HG02840 (cell line): ENCODE results near the gene THYN1.
"Not testable (repeated sequence)": the region's sequence is repeated elsewhere in the genome, so short reads cannot be mapped to it uniquely, and the experiment has no call there.

Experiments used
- ATAC-seq: cut with Tn5 transposase; IDR thresholded peaks from one replicate; pipeline ENCODE4 v1.9.1; 2021; ENCODE audit warnings: mild to moderate bottlenecking, moderate library complexity, moderate number of reproducible peaks; ENCODE audit not compliant: unreplicated experiment, low FRiP score

THYN1 gene

GRCh38 chr11:134253188-134253993 is at the start of gene THYN1, which contains the start of gene ACAD8:
TSS of gene THYN1 (minus strand) at chr11:134253352. CDS start at chr11:134252882, 470 bp downstream.
TSS of gene ACAD8 (plus strand) at chr11:134253568. CDS start at chr11:134253601, 33 bp downstream.
- peak; percentile 99 for ATAC-seq

- no peak for ATAC-seq
These were observed 41.5 kb upstream of the THYN1 start for GRCh38 chr11:134294664-134295063.

GRCh38 chr11:134293119-134294113 is 40.3 kb upstream of the THYN1 start:
- ATAC-seq = no peak

GRCh38 chr11:134292661-134293060 is 39.5 kb upstream of the THYN1 start:
- no peak for ATAC-seq

- ATAC-seq = no peak
These were observed 38.0 kb upstream of the THYN1 start for GRCh38 chr11:134291196-134291595.

GRCh38 chr11:134290646-134291045 is 37.5 kb upstream of the THYN1 start:
- ATAC-seq = no peak

- no peak for ATAC-seq
These were observed 36.6 kb upstream of the THYN1 start for GRCh38 chr11:134289789-134290188.

GRCh38 chr11:134289167-134289566 is 36.0 kb upstream of the THYN1 start:
- ATAC-seq = no peak

GRCh38 chr11:134288486-134288885 is 35.3 kb upstream of the THYN1 start:
- no peak for ATAC-seq

- no peak for ATAC-seq
These were observed 34.4 kb upstream of the THYN1 start for GRCh38 chr11:134287561-134287960.

- ATAC-seq = not testable (repeated sequence)
These were observed 31.2 kb upstream of the THYN1 start for GRCh38 chr11:134284349-134284748.

- ATAC-seq = no peak
These were observed 30.5 kb upstream of the THYN1 start for GRCh38 chr11:134283461-134284230.

GRCh38 chr11:134282121-134283045 is 29.2 kb upstream of the THYN1 start:
- ATAC-seq = no peak

GRCh38 chr11:134281635-134282034 is 28.5 kb upstream of the THYN1 start:
- ATAC-seq = not testable (repeated sequence)

GRCh38 chr11:134278356-134278755 is 25.2 kb upstream of the THYN1 start:
- ATAC-seq = no peak

GRCh38 chr11:134277183-134278001 is 24.2 kb upstream of the THYN1 start:
- no peak for ATAC-seq

- ATAC-seq = no peak
These were observed 23.4 kb upstream of the THYN1 start for GRCh38 chr11:134276396-134277182.
